ENCODE data around the gene YJEFN3. TPM values are rescaled to one million over a fixed set of nuclear protein-coding genes. Genes with fewer than 3 reads are reported as not detected.

Gene YJEFN3
- total RNA-seq, 2 donors from 2014 or later = 7.3 to 12.6 TPM

DNA sequence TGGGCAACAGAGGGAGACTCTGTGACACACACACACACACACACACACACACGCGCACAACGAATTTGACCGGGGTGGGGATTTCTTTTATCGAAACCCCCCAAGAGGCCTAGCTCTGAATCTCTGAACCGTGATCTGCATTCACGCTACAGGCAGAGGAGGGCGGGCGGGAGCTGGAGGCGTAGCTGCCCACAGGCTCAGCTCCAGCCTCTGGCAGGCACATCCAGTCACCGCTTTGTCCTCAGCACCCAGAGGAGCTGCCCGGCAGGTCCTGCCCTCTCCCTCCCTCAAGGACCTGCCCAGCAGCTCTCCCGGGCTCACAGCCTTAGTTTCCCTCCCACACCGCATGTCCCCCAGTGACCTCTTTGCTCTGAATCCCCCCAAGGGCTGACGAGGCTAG lies 29.3 kb downstream of the YJEFN3 start:
- Histone ChIP-seq H3K27ac (ENCODE audit: low read depth, low read length) (no peak overlapping the region), H3K4me3 (ENCODE audit: low read length) (no peak overlapping the region), H3K27me3 (ENCODE audit: control insufficient read depth, insufficient read depth, low read length, poor library complexity, severe bottlenecking) (no peaks in the 10 kb centered on the region), H3K4me1 (ENCODE audit: control insufficient read depth, insufficient read depth, low read length) (no peaks in the 10 kb centered on the region), H3K9me3 (ENCODE audit: control insufficient read depth, low read length) (no peaks in the 10 kb centered on the region), H3K9ac (ENCODE audit: extremely low read depth, low read length, poor library complexity, severe bottlenecking) (no peak overlapping the region), H3K36me3 (ENCODE audit: control insufficient read depth, insufficient read depth, low read length) (no peaks in the 10 kb centered on the region)
- no peaks in the 10 kb centered on the region for H3K4me1 Mint-ChIP-seq
- no peak overlapping the region for H3K27ac Mint-ChIP-seq
- no peak for DNase-seq
- peaks cover 1% of the 10 kb centered on the region for H3K27me3 Mint-ChIP-seq (ENCODE audit: insufficient read depth)
- TF ChIP-seq, protein P1, sequence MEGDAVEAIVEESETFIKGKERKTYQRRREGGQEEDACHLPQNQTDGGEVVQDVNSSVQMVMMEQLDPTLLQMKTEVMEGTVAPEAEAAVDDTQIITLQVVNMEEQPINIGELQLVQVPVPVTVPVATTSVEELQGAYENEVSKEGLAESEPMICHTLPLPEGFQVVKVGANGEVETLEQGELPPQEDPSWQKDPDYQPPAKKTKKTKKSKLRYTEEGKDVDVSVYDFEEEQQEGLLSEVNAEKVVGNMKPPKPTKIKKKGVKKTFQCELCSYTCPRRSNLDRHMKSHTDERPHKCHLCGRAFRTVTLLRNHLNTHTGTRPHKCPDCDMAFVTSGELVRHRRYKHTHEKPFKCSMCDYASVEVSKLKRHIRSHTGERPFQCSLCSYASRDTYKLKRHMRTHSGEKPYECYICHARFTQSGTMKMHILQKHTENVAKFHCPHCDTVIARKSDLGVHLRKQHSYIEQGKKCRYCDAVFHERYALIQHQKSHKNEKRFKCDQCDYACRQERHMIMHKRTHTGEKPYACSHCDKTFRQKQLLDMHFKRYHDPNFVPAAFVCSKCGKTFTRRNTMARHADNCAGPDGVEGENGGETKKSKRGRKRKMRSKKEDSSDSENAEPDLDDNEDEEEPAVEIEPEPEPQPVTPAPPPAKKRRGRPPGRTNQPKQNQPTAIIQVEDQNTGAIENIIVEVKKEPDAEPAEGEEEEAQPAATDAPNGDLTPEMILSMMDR (conservative IDR thresholded peaks at IDR 0.05) = no peak
- no peak overlapping the region for H3K4me3 Mint-ChIP-seq
- no peaks in the 10 kb centered on the region for H3K9me3 Mint-ChIP-seq
- 83 to 86% methylated on average over 12 to 15 of the region's 15 CpGs for WGBS, 2 experiments (ENCODE audit: insufficient coverage in 1 of 2, insufficient read length in 1 of 2)
- no peaks in the 10 kb centered on the region for H3K36me3 Mint-ChIP-seq (ENCODE audit: low read depth)

DNA sequence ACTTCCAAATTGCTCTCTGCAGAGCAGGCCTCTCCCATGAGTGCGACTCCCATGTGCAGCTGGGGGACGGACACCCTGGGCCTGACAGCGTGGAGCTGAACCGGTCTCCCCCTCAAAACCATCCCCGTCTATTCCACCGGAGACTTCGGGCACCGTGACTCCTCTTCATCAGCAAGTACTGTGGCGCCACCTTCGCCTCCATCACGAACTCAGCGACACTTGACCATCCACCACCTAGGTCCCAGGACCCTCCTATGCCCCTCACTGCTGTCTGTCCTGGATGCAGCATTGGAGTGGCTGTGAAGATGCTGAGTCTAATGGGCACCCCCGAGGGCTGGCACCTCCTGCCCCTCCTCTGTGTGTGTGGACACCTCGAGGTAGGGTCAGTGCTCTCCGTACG lies 29.9 kb downstream of the YJEFN3 start:
- Histone ChIP-seq H3K27ac (ENCODE audit: low read depth, low read length) (no peak overlapping the region), H3K9me3 (ENCODE audit: control insufficient read depth, low read length) (no peaks in the 10 kb centered on the region), H3K4me3 (ENCODE audit: low read length) (no peak overlapping the region), H3K27me3 (ENCODE audit: control insufficient read depth, insufficient read depth, low read length, poor library complexity, severe bottlenecking) (no peaks in the 10 kb centered on the region), H3K9ac (ENCODE audit: extremely low read depth, low read length, poor library complexity, severe bottlenecking) (no peak overlapping the region), H3K36me3 (ENCODE audit: control insufficient read depth, insufficient read depth, low read length) (no peaks in the 10 kb centered on the region), H3K4me1 (ENCODE audit: control insufficient read depth, insufficient read depth, low read length) (no peaks in the 10 kb centered on the region)
- 94 to 95% methylated on average over 13 to 16 of the region's 16 CpGs for WGBS, 2 experiments (ENCODE audit: insufficient coverage in 1 of 2, insufficient read length in 1 of 2)
- TF ChIP-seq, protein P1 (conservative IDR thresholded peaks at IDR 0.05) = no peak
- no peak overlapping the region for H3K4me3 Mint-ChIP-seq
- no peak overlapping the region for H3K27ac Mint-ChIP-seq
- DNase-seq = no peak
- no peaks in the 10 kb centered on the region for H3K4me1 Mint-ChIP-seq
- H3K27me3 Mint-ChIP-seq (ENCODE audit: insufficient read depth) = peaks cover 1% of the 10 kb centered on the region
- no peaks in the 10 kb centered on the region for H3K9me3 Mint-ChIP-seq
- no peaks in the 10 kb centered on the region for H3K36me3 Mint-ChIP-seq (ENCODE audit: low read depth)

DNA sequence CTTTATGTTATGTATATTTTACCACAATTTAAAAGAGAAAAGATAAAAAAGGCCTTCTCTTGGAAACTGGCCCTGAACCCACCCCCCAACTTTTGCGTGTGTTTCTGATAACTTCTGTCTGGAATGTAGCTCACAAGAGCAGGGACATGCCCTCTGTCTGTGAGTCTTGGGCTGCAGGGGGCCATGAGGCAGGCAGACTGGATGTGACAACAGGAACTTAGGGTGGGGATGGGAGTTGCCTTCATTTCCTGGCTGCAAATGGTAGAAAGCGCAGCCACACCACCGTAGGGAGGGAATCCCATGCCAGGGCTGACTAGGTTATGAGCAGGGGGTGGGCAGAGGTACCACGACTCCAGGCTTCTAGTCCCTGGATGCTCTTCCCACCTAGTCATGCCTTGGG lies 31.2 kb downstream of the YJEFN3 start:
- DNase-seq = no peak
- Mint-ChIP-seq H3K4me1 (no peaks in the 10 kb centered on the region), H3K36me3 (ENCODE audit: low read depth) (peaks cover 8% of the 10 kb centered on the region), H3K27ac (no peak overlapping the region), H3K4me3 (no peak overlapping the region), H3K27me3 (ENCODE audit: insufficient read depth) (no peaks in the 10 kb centered on the region), H3K9me3 (no peaks in the 10 kb centered on the region)
- TF ChIP-seq, protein P1 (conservative IDR thresholded peaks at IDR 0.05) = no peak
- Histone ChIP-seq H3K4me3 (ENCODE audit: low read length) (no peak overlapping the region), H3K9me3 (ENCODE audit: control insufficient read depth, low read length) (no peaks in the 10 kb centered on the region), H3K27me3 (ENCODE audit: control insufficient read depth, insufficient read depth, low read length, poor library complexity, severe bottlenecking) (no peaks in the 10 kb centered on the region), H3K9ac (ENCODE audit: extremely low read depth, low read length, poor library complexity, severe bottlenecking) (no peak overlapping the region), H3K36me3 (ENCODE audit: control insufficient read depth, insufficient read depth, low read length) (peaks cover 5% of the 10 kb centered on the region), H3K27ac (ENCODE audit: low read depth, low read length) (no peak overlapping the region), H3K4me1 (ENCODE audit: control insufficient read depth, insufficient read depth, low read length) (no peaks in the 10 kb centered on the region)
- WGBS, 2 experiments (ENCODE audit: insufficient coverage in 1 of 2, insufficient read length in 1 of 2) = 86 to 88% methylated on average over 4 of the region's 4 CpGs

All from endodermal cell (in vitro differentiated cells).